ENCODE measurements around the gene ELMO1. TPM values are rescaled to one million over a fixed set of nuclear protein-coding genes. Genes with fewer than 3 reads are reported as not detected.

Gene ELMO1
- total and polyA plus RNA-seq, 11 donors, result 6.9 to 38.6 (median 14.7) TPM

GRCh38 chr7:36961693-36962092, 487.0 kb downstream of the ELMO1 start:
- intact Hi-C loops (cut with DNase I), result no loop called here

GRCh38 chr7:36961097-36961496, 487.6 kb downstream of the ELMO1 start:
- Histone ChIP-seq H3K4me3 (no peak overlapping the region), H3K9me3 (no peaks in the 10 kb centered on the region), H3K36me3 (no peaks in the 10 kb centered on the region), H3K4me1 (peaks cover 0 to 16% (median 0%) of the 10 kb centered on the region in 12 donors), H3K27ac (no peak overlapping the region), H3K27me3 (no peaks in the 10 kb centered on the region)
- no peak for DNase-seq
- TF ChIP-seq POLR2A (IDR thresholded peaks at IDR 0.05) (no peak), CTCF (IDR thresholded peaks at IDR 0.05) (no peak)
- no peak for ATAC-seq
- intact Hi-C loops (cut with DNase I), result no loop called here
- 65 to 92% (median 88%) methylated on average over 2 of the region's 2 CpGs for WGBS, 4 donors

More at GRCh38 chr7:36961693-36962092, 487.0 kb downstream of the ELMO1 start:
- H3K36me3 ChIP-seq, result no peaks in the 10 kb centered on the region
- no peak overlapping the region for H3K4me3 ChIP-seq
- no peak for ATAC-seq
- no peaks in the 10 kb centered on the region for H3K27me3 ChIP-seq
- DNase-seq, result no peak
- no peak for TF ChIP-seq CTCF (IDR thresholded peaks at IDR 0.05)
- no peak for TF ChIP-seq POLR2A (IDR thresholded peaks at IDR 0.05)
- H3K27ac ChIP-seq, result no peak overlapping the region
- peaks cover 0 to 19% (median 0%) of the 10 kb centered on the region in 12 donors for H3K4me1 ChIP-seq
- no peaks in the 10 kb centered on the region for H3K9me3 ChIP-seq

GRCh38 chr7:36960105-36960504, 488.6 kb downstream of the ELMO1 start:
- H3K4me3 ChIP-seq, result no peak overlapping the region
- TF ChIP-seq POLR2A (IDR thresholded peaks at IDR 0.05) (no peak), CTCF (IDR thresholded peaks at IDR 0.05) (no peak)
- intact Hi-C loops (cut with DNase I), result no loop called here
- WGBS, 4 donors, result 98 to 100% (median 99%) methylated on average over 1 of the region's 1 CpG
- H3K9me3 ChIP-seq, result no peaks in the 10 kb centered on the region
- H3K27me3 ChIP-seq, result no peaks in the 10 kb centered on the region
- H3K4me1 ChIP-seq, result peaks cover 0 to 11% (median 0%) of the 10 kb centered on the region in 12 donors
- no peaks in the 10 kb centered on the region for H3K36me3 ChIP-seq
- DNase-seq (no peak), ATAC-seq (no peak)
- H3K27ac ChIP-seq, result no peak overlapping the region

GRCh38 chr7:36958111-36958733, 490.4 kb downstream of the ELMO1 start:
- WGBS, 4 donors, result 76 to 87% (median 84%) methylated on average over 4 of the region's 4 CpGs

More at GRCh38 chr7:36958111-36958733, 490.4 kb downstream of the ELMO1 start:
- ATAC-seq (no peak), DNase-seq (no peak)
- Histone ChIP-seq H3K4me1 (peaks cover 0 to 11% (median 0%) of the 10 kb centered on the region in 12 donors), H3K36me3 (no peaks in the 10 kb centered on the region), H3K27me3 (no peaks in the 10 kb centered on the region), H3K9me3 (no peaks in the 10 kb centered on the region), H3K27ac (no peak overlapping the region), H3K4me3 (no peak overlapping the region)
- no peak for TF ChIP-seq CTCF (IDR thresholded peaks at IDR 0.05)
- TF ChIP-seq POLR2A (IDR thresholded peaks at IDR 0.05), result no peak
- intact Hi-C loops (cut with DNase I), result loop anchor here in 2 of 10 donors (10.0 kb wide), 2 partner anchors 463 to 483 kb away; no protein-coding TSS in a partner anchor

All from heart left ventricle (tissue), 16 donors.